Measurements from ENCODE around the gene MMP2.

MMP2 gene

GRCh38 chr16:55478827-55479429, at the start of gene MMP2:
Gene MMP2, plus strand, starts transcription at chr16:55479198. Its CDS starts 282 bp downstream, at chr16:55479480.
- DNase-seq (ENCODE audit: low spot score) = peak; percentile 23
- ChIA-PET POLR2A (ENCODE audit: low non-redundant PET) (no interaction called here), CTCF (no interaction called here)
- TF ChIP-seq, protein P1, sequence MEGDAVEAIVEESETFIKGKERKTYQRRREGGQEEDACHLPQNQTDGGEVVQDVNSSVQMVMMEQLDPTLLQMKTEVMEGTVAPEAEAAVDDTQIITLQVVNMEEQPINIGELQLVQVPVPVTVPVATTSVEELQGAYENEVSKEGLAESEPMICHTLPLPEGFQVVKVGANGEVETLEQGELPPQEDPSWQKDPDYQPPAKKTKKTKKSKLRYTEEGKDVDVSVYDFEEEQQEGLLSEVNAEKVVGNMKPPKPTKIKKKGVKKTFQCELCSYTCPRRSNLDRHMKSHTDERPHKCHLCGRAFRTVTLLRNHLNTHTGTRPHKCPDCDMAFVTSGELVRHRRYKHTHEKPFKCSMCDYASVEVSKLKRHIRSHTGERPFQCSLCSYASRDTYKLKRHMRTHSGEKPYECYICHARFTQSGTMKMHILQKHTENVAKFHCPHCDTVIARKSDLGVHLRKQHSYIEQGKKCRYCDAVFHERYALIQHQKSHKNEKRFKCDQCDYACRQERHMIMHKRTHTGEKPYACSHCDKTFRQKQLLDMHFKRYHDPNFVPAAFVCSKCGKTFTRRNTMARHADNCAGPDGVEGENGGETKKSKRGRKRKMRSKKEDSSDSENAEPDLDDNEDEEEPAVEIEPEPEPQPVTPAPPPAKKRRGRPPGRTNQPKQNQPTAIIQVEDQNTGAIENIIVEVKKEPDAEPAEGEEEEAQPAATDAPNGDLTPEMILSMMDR (conservative IDR thresholded peaks at IDR 0.05; ENCODE audit: low read depth) = no peak
- peak within 1 kb of the TSS; percentile 59 for H3K27ac ChIP-seq

DNA sequence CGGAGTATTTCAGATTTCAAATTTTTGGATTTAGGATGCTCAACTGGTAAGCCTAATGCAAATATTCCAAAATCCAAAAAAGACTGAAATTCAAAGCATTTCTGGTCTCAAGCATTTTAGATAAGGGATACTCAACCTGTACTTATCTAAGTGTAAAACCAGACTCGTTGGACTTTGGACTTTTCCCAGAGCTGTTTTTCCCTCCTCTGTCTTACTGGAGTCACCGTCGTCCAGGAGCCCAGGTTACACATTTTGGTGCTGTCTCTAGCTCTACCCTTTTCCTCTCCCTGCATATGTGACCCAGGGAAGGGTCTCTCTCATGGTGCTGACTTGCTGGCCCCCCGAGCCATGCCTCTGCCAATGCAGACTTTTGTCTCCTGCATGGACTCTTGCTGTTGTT, 46.0 kb upstream of the MMP2 start:
- TF ChIP-seq, protein P1 (conservative IDR thresholded peaks at IDR 0.05; ENCODE audit: low read depth) = no peak
- ChIA-PET POLR2A (ENCODE audit: low non-redundant PET) (no interaction called here), CTCF (interaction anchor here (0.8 kb wide), 1 partner anchor 75 kb away, joined by 3 read pairs; no protein-coding TSS in a partner anchor)
- no peak overlapping the region for H3K27ac ChIP-seq
- no peak for DNase-seq (ENCODE audit: low spot score)

DNA sequence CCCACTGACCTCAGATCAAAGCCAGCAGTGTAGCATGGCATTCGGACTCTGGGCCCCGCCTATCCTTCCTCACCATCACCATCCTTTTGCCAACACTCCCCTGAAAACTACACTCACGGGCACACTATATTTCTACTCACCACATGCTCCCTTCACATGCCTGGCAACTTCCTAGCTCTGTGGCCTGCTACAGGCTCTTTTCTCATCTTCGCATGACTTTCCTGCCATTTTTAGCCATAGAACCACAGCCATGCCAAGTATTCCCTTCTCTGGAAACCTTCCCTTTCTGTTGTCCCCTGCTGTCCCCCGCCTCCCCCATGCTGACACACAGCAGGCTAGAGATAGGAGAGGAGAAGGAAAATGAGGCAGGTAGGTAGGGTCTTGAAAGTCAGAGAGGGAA, 45.5 kb upstream of the MMP2 start:
- no peak for DNase-seq (ENCODE audit: low spot score)
- CTCF ChIA-PET = interaction anchor here (0.8 kb wide), 1 partner anchor 76 kb away, joined by 3 read pairs; no protein-coding TSS in a partner anchor
- TF ChIP-seq, protein P1 (conservative IDR thresholded peaks at IDR 0.05; ENCODE audit: low read depth) = no peak
- H3K27ac ChIP-seq = no peak overlapping the region
- POLR2A ChIA-PET (ENCODE audit: low non-redundant PET) = no interaction called here

DNA sequence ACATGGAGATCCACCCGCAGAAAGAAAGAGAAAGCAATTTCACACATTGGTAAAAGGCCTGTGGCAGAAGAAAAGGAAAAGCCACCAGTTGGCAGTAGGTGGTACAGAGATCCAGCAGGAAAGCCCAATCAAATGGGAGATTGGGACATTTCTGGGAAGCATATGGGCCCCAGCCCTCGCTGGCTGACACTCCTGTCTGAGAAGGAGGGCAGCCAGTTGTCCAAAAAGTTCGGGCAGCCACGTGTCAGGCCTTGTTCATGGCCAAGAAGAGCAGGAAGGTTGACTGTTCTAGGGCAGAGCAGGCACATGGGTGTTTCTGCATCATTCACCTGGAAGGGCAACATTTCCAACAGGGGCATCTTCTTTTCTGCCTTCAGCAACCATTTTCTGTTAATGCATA, 45.0 kb upstream of the MMP2 start:
- no peak for DNase-seq (ENCODE audit: low spot score)
- ChIA-PET POLR2A (ENCODE audit: low non-redundant PET) (no interaction called here), CTCF (no interaction called here)
- TF ChIP-seq, protein P1 (conservative IDR thresholded peaks at IDR 0.05; ENCODE audit: low read depth) = no peak
- H3K27ac ChIP-seq = no peak overlapping the region

DNA sequence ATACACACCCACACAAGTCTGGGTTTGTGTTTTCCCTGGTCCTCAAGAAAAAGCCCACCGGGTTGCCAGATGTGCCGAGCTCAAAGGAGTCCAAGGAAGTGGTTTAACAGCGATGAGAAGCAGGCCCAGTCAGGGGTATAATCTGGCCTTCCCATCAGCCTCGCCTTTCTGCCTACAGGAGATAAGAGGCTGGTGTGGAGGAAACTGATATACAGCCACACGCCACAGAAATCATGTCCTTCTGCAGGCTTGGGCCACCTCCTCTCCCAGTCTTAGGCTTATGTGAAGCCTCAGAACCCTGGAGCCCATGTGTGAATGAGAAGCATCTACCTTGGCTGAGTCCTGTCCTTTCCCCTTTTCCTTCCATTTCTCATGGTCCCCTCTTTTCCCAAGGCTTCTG, 43.6 kb upstream of the MMP2 start:
- ChIA-PET POLR2A (ENCODE audit: low non-redundant PET) (no interaction called here), CTCF (no interaction called here)
- DNase-seq (ENCODE audit: low spot score) = no peak

DNA sequence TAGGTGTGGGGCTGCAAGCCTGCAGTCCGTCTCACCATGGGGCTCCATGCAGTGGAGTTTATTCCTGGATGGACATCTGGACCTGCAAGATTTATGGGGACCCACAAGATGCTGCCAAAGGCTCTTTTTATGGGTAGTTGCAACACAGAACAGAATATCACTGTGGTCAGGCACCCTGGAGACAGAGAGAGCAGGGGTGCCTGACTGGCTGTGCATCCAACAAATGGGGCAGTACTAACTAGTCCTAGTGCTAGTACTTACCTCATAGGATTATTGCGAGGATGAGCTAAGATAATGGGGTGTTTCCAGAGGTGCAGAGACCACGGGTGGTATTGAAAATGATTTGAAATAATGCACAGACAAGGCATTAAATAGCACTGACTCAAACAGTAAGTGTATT, 42.4 kb upstream of the MMP2 start:
- no peak overlapping the region for H3K27ac ChIP-seq
- TF ChIP-seq, protein P1 (conservative IDR thresholded peaks at IDR 0.05; ENCODE audit: low read depth) = no peak
- ChIA-PET POLR2A (ENCODE audit: low non-redundant PET) (no interaction called here), CTCF (no interaction called here)
- no peak for DNase-seq (ENCODE audit: low spot score)

More for the DNA sequence above, 43.6 kb upstream of the MMP2 start:
- H3K27ac ChIP-seq = no peak overlapping the region
- TF ChIP-seq, protein P1 (conservative IDR thresholded peaks at IDR 0.05; ENCODE audit: low read depth) = no peak
